Measurements from ENCODE around the gene LHX6. TPM values are rescaled to one million over a fixed set of nuclear protein-coding genes. Genes with fewer than 3 reads are reported as not detected.

Gene LHX6
- total RNA-seq, 6 experiments from 2014 or later: not detected

GRCh38 chr9:122183501-122183900 lies 45.3 kb downstream of the LHX6 start:
- H3K4me1 Mint-ChIP-seq (ENCODE audit: low read depth): peaks cover 20% of the 10 kb centered on the region
- H3K9me3 Mint-ChIP-seq: no peaks in the 10 kb centered on the region

GRCh38 chr9:122180633-122181032 lies 48.1 kb downstream of the LHX6 start:
- H3K4me3 Mint-ChIP-seq: no peak overlapping the region
- peak overlapping the region; percentile 33; the same call in 1 of the 2 replicates for H3K27ac Mint-ChIP-seq
- H3K36me3 Mint-ChIP-seq (ENCODE audit: low read depth): no peaks in the 10 kb centered on the region
- peaks cover 20% of the 10 kb centered on the region for H3K4me1 Mint-ChIP-seq (ENCODE audit: low read depth)
- H3K27me3 Mint-ChIP-seq (ENCODE audit: insufficient read depth): peaks cover 33% of the 10 kb centered on the region
- TF ChIP-seq CTCF (IDR thresholded peaks at IDR 0.05): no peak
- peak; percentile 81 for DNase-seq
- H3K9me3 Mint-ChIP-seq: no peaks in the 10 kb centered on the region

More at GRCh38 chr9:122183501-122183900, 45.3 kb downstream of the LHX6 start:
- DNase-seq: no peak
- TF ChIP-seq CTCF (IDR thresholded peaks at IDR 0.05): no peak
- Mint-ChIP-seq H3K27me3 (ENCODE audit: insufficient read depth) (peaks cover 25% of the 10 kb centered on the region), H3K36me3 (ENCODE audit: low read depth) (no peaks in the 10 kb centered on the region), H3K4me3 (no peak overlapping the region), H3K27ac (no peak overlapping the region)

GRCh38 chr9:122179690-122180074 lies 49.1 kb downstream of the LHX6 start:
- peaks cover 34% of the 10 kb centered on the region for H3K27me3 Mint-ChIP-seq (ENCODE audit: insufficient read depth)
- no peaks in the 10 kb centered on the region for H3K36me3 Mint-ChIP-seq (ENCODE audit: low read depth)
- no peaks in the 10 kb centered on the region for H3K9me3 Mint-ChIP-seq
- H3K4me3 Mint-ChIP-seq: no peak overlapping the region
- H3K27ac Mint-ChIP-seq: no peak overlapping the region
- H3K4me1 Mint-ChIP-seq (ENCODE audit: low read depth): peaks cover 20% of the 10 kb centered on the region
- DNase-seq: no peak
- TF ChIP-seq CTCF (IDR thresholded peaks at IDR 0.05): no peak

- H3K9me3 Mint-ChIP-seq: no peaks in the 10 kb centered on the region
- H3K4me3 Mint-ChIP-seq: no peak overlapping the region
- peaks cover 20% of the 10 kb centered on the region for H3K4me1 Mint-ChIP-seq (ENCODE audit: low read depth)
- H3K36me3 Mint-ChIP-seq (ENCODE audit: low read depth): no peaks in the 10 kb centered on the region
- H3K27me3 Mint-ChIP-seq (ENCODE audit: insufficient read depth): peaks cover 36% of the 10 kb centered on the region
- no peak for TF ChIP-seq CTCF (IDR thresholded peaks at IDR 0.05)
- no peak overlapping the region for H3K27ac Mint-ChIP-seq
- no peak for DNase-seq
Observed at GRCh38 chr9:122179054-122179689, 49.6 kb downstream of the LHX6 start.

- TF ChIP-seq CTCF (IDR thresholded peaks at IDR 0.05): no peak
- Mint-ChIP-seq H3K27me3 (ENCODE audit: insufficient read depth) (peaks cover 33% of the 10 kb centered on the region), H3K4me3 (no peak overlapping the region), H3K4me1 (ENCODE audit: low read depth) (peaks cover 20% of the 10 kb centered on the region), H3K9me3 (no peaks in the 10 kb centered on the region), H3K27ac (no peak overlapping the region), H3K36me3 (ENCODE audit: low read depth) (no peaks in the 10 kb centered on the region)
- no peak for DNase-seq
Observed at GRCh38 chr9:122176916-122177315, 51.8 kb downstream of the LHX6 start.

All from HFFc6 (cell line).